ENCODE data around the gene TPH2. TPM values are rescaled to one million over a fixed set of nuclear protein-coding genes. Genes with fewer than 3 reads are reported as not detected.

TPH2 gene
- polyA plus RNA-seq, 2 of the 4 experiments (the other 2 are of a cell fraction): not detected

DNA sequence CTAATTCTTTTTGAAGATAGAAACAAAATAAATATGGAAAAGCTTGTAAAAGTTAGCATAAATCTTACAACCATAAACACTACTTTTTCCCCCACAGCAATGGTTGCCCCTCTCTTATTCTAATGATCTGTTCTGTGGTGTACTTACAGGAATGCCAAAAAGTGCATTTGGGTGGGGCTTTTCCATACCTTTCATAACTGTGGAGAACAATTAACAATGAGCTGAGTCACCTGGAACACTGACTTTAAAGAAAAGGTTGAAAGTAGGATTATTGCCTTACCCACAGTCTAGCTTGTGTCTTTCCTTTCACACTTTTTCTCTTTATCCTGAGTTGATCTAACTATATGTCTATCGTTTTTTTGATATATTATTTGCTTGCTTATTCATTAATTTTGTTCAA lies 86.9 kb downstream of the TPH2 start:
- Histone ChIP-seq H3K27ac (no peak overlapping the region), H3K4me3 (no peak overlapping the region), H3K4me2 (no peak overlapping the region), H3K9me3 (no peaks in the 10 kb centered on the region), H3K4me1 (no peaks in the 10 kb centered on the region)
- ChIA-PET CTCF (interaction anchor here (1.1 to 2.1 kb wide), 3 partner anchors 8 to 230 kb away, joined by 3 to 12 read pairs (median 3); no protein-coding TSS in a partner anchor), POLR2A (no interaction called here)
- FAIRE-seq: no peak
- no peak for ATAC-seq
- 7% methylated on average over 1 of the region's 1 CpG for WGBS (ENCODE audit: missing lambda C conversion rate)
- DNase-seq (ENCODE audit: low read depth in 1 of 2, low spot score in 1 of 2): no peak
- TF ChIP-seq BHLHE40 (IDR thresholded peaks at IDR 0.05; ENCODE audit: low read depth, low read length) (no peak), ZNF302 (CRISPR knock-in tag; IDR thresholded peaks at IDR 0.05) (no peak), MAZ (IDR thresholded peaks at IDR 0.05; ENCODE audit: borderline replicate concordance, low read depth, low read length) (no peak), NR3C1 (IDR thresholded peaks at IDR 0.05) (no peak)

DNA sequence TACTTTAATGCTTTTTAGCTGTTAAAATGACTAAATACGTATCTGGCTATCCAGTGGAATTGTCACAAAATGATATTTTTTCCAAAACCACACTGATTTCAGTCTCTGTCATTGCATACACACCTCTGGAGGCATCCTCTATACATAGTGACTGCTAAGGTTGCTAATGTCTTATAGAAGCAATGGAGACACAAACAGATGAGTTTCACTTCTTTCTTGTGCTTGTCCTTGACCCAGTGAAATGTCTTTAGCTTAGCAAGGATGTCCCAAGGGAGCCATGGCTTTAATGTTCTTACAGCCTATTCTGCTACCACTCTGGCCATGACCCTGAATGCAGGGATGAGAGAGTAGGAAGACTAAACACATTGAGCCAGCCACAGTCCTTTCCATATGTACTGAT lies 90.3 kb downstream of the TPH2 start:
- Histone ChIP-seq H3K4me2 (no peak overlapping the region), H3K27ac (no peak overlapping the region), H3K4me1 (no peaks in the 10 kb centered on the region), H3K9me3 (no peaks in the 10 kb centered on the region), H3K4me3 (no peak overlapping the region)
- no peak for FAIRE-seq
- TF ChIP-seq CBX8 (IDR thresholded peaks at IDR 0.05) (no peak), CBX2 (IDR thresholded peaks at IDR 0.05; ENCODE audit: borderline replicate concordance, low read depth) (no peak), EP300 (IDR thresholded peaks at IDR 0.05) (no peak)
- TF ChIP-seq, protein P1, sequence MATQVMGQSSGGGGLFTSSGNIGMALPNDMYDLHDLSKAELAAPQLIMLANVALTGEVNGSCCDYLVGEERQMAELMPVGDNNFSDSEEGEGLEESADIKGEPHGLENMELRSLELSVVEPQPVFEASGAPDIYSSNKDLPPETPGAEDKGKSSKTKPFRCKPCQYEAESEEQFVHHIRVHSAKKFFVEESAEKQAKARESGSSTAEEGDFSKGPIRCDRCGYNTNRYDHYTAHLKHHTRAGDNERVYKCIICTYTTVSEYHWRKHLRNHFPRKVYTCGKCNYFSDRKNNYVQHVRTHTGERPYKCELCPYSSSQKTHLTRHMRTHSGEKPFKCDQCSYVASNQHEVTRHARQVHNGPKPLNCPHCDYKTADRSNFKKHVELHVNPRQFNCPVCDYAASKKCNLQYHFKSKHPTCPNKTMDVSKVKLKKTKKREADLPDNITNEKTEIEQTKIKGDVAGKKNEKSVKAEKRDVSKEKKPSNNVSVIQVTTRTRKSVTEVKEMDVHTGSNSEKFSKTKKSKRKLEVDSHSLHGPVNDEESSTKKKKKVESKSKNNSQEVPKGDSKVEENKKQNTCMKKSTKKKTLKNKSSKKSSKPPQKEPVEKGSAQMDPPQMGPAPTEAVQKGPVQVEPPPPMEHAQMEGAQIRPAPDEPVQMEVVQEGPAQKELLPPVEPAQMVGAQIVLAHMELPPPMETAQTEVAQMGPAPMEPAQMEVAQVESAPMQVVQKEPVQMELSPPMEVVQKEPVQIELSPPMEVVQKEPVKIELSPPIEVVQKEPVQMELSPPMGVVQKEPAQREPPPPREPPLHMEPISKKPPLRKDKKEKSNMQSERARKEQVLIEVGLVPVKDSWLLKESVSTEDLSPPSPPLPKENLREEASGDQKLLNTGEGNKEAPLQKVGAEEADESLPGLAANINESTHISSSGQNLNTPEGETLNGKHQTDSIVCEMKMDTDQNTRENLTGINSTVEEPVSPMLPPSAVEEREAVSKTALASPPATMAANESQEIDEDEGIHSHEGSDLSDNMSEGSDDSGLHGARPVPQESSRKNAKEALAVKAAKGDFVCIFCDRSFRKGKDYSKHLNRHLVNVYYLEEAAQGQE (IDR thresholded peaks at IDR 0.05): no peak
- no peak for ATAC-seq
- CTCF ChIA-PET: interaction anchor here (1.4 kb wide), 1 partner anchor 12 kb away, joined by 3 read pairs; no protein-coding TSS in a partner anchor
- WGBS (ENCODE audit: missing lambda C conversion rate): 0% methylated on average over 1 of the region's 1 CpG
- POLR2A ChIA-PET: no interaction called here
- no peak for DNase-seq (ENCODE audit: low read depth in 1 of 2, low spot score in 1 of 2)

DNA sequence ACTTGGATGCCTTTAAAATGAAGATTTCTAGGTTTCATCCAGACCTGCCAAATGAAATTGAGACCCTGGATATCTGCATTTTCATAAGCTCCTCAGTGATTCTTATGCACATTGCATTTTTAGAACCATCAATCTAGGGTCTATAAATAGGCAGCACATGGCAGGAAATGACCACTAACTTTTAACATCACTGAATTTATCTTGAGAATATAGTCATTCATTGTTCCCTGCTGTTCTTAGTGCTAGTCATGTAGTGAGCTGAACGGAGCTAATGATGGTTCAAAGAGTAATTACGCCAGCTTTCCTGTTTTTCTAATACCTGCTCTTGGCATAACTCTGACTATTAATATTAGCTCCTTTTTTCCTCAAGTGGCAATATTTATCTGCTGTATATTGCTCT lies 91.6 kb downstream of the TPH2 start:
- DNase-seq (ENCODE audit: low read depth in 1 of 2, low spot score in 1 of 2): no peak
- 5% methylated on average over 2 of the region's 2 CpGs for WGBS (ENCODE audit: missing lambda C conversion rate)

More for the DNA sequence above, 91.6 kb downstream of the TPH2 start:
- FAIRE-seq (no peak), ATAC-seq (no peak)
- Histone ChIP-seq H3K4me3 (no peak overlapping the region), H3K9me3 (no peaks in the 10 kb centered on the region), H3K4me2 (no peak overlapping the region), H3K27ac (no peak overlapping the region), H3K4me1 (no peaks in the 10 kb centered on the region)
- POLR2A ChIA-PET: no interaction called here
- TF ChIP-seq ESRRA (IDR thresholded peaks at IDR 0.05; ENCODE audit: borderline replicate concordance, low read length) (no peak), NR3C1 (IDR thresholded peaks at IDR 0.05) (no peak), EP300 (IDR thresholded peaks at IDR 0.05) (no peak), NFE2L2 (conservative IDR thresholded peaks at IDR 0.05; ENCODE audit: low read length) (no peak), PHF8 (IDR thresholded peaks at IDR 0.05; ENCODE audit: borderline replicate concordance, low read depth) (no peak), BHLHE40 (IDR thresholded peaks at IDR 0.05; ENCODE audit: low read depth, low read length) (no peak), FOXS1 (CRISPR knock-in tag; IDR thresholded peaks at IDR 0.05) (no peak)
- TF ChIP-seq, protein P2, sequence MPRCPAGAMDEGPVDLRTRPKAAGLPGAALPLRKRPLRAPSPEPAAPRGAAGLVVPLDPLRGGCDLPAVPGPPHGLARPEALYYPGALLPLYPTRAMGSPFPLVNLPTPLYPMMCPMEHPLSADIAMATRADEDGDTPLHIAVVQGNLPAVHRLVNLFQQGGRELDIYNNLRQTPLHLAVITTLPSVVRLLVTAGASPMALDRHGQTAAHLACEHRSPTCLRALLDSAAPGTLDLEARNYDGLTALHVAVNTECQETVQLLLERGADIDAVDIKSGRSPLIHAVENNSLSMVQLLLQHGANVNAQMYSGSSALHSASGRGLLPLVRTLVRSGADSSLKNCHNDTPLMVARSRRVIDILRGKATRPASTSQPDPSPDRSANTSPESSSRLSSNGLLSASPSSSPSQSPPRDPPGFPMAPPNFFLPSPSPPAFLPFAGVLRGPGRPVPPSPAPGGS (IDR thresholded peaks at IDR 0.05): no peak
- TF ChIP-seq, protein P3, sequence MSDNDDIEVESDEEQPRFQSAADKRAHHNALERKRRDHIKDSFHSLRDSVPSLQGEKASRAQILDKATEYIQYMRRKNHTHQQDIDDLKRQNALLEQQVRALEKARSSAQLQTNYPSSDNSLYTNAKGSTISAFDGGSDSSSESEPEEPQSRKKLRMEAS (IDR thresholded peaks at IDR 0.05): no peak
- TF ChIP-seq, protein P4, sequence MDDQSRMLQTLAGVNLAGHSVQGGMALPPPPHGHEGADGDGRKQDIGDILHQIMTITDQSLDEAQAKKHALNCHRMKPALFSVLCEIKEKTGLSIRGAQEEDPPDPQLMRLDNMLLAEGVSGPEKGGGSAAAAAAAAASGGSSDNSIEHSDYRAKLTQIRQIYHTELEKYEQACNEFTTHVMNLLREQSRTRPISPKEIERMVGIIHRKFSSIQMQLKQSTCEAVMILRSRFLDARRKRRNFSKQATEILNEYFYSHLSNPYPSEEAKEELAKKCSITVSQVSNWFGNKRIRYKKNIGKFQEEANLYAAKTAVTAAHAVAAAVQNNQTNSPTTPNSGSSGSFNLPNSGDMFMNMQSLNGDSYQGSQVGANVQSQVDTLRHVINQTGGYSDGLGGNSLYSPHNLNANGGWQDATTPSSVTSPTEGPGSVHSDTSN (IDR thresholded peaks at IDR 0.05): no peak
- CTCF ChIA-PET: interaction anchor here (1.4 kb wide), 1 partner anchor 14 kb away, joined by 3 read pairs; no protein-coding TSS in a partner anchor
